Activated T-cell treated with anti-CD3 and anti-CD28 coated beads, Interleukin-2, amount 50 U/mL, for 24 hours (primary cell): ENCODE data around the gene HOXD11.

ENCODE experiments used
- DNase-seq: peaks from one replicate; pipeline ENCODE4 v3.0.0-alpha.2; 2020
- H3K27ac Mint-ChIP-seq: 2 replicates; pipeline ENCODE4 v1.8.0; 2020; ENCODE audit warnings: mild to moderate bottlenecking, mixed read lengths
- H3K27me3 Mint-ChIP-seq: 2 replicates; pipeline ENCODE4 v1.8.0; 2020; ENCODE audit warnings: mixed read lengths
- H3K36me3 Mint-ChIP-seq: 2 replicates; pipeline ENCODE4 v1.8.0; 2020; ENCODE audit warnings: low read depth, mixed read lengths
- H3K4me1 Mint-ChIP-seq: 2 replicates; pipeline ENCODE4 v1.8.0; 2020; ENCODE audit warnings: low read depth, mixed read lengths
- H3K4me3 Mint-ChIP-seq: 2 replicates; pipeline ENCODE4 v1.8.0; 2020; ENCODE audit warnings: mild to moderate bottlenecking, moderate library complexity, mixed read lengths
- H3K9me3 Mint-ChIP-seq: 2 replicates; pipeline ENCODE4 v1.8.0; 2020; ENCODE audit warnings: mixed read lengths

The HOXD11 gene

GRCh38 chr2:176078541-176079284 lies 28.4 kb upstream of the HOXD11 start:
- no peak for DNase-seq
- H3K4me1 Mint-ChIP-seq: peaks cover 18% of the 10 kb centered on the region
- peaks cover 9% of the 10 kb centered on the region for H3K36me3 Mint-ChIP-seq
- H3K27ac Mint-ChIP-seq: peak overlapping the region; percentile 80
- H3K9me3 Mint-ChIP-seq: peaks cover 21% of the 10 kb centered on the region
- H3K27me3 Mint-ChIP-seq: peaks cover 89% of the 10 kb centered on the region
- peak overlapping the region; percentile 43 for H3K4me3 Mint-ChIP-seq

- H3K27ac Mint-ChIP-seq: peak overlapping the region; percentile 80
- peak overlapping the region; percentile 43 for H3K4me3 Mint-ChIP-seq
- peaks cover 89% of the 10 kb centered on the region for H3K27me3 Mint-ChIP-seq
- DNase-seq: no peak
- H3K9me3 Mint-ChIP-seq: peaks cover 24% of the 10 kb centered on the region
- H3K4me1 Mint-ChIP-seq: peaks cover 18% of the 10 kb centered on the region
- peaks cover 9% of the 10 kb centered on the region for H3K36me3 Mint-ChIP-seq
These were observed 27.7 kb upstream of the HOXD11 start for GRCh38 chr2:176079285-176079830.

- DNase-seq: no peak
- Mint-ChIP-seq H3K36me3 (peaks cover 9% of the 10 kb centered on the region), H3K9me3 (peaks cover 24% of the 10 kb centered on the region), H3K27me3 (peaks cover 89% of the 10 kb centered on the region), H3K27ac (peak overlapping the region; percentile 80), H3K4me3 (peak overlapping the region; percentile 43), H3K4me1 (peaks cover 18% of the 10 kb centered on the region)
These were observed 27.1 kb upstream of the HOXD11 start for GRCh38 chr2:176079831-176080539.

GRCh38 chr2:176080540-176081375 lies 26.3 kb upstream of the HOXD11 start:
- peak overlapping the region; percentile 27 for H3K4me3 Mint-ChIP-seq
- peak overlapping the region; percentile 81 for H3K27ac Mint-ChIP-seq
- peaks cover 21% of the 10 kb centered on the region for H3K9me3 Mint-ChIP-seq
- H3K27me3 Mint-ChIP-seq: peaks cover 89% of the 10 kb centered on the region
- peak; percentile 30 for DNase-seq
- H3K4me1 Mint-ChIP-seq: peaks cover 18% of the 10 kb centered on the region
- H3K36me3 Mint-ChIP-seq: peaks cover 9% of the 10 kb centered on the region

GRCh38 chr2:176081376-176081836 lies 25.7 kb upstream of the HOXD11 start:
- Mint-ChIP-seq H3K27ac (peak overlapping the region; percentile 81), H3K4me3 (peak overlapping the region; percentile 27), H3K36me3 (peaks cover 9% of the 10 kb centered on the region), H3K4me1 (peaks cover 18% of the 10 kb centered on the region), H3K27me3 (peaks cover 89% of the 10 kb centered on the region), H3K9me3 (peaks cover 19% of the 10 kb centered on the region)
- DNase-seq: no peak

GRCh38 chr2:176081837-176082524 lies 25.1 kb upstream of the HOXD11 start:
- Mint-ChIP-seq H3K27ac (peak overlapping the region; percentile 81), H3K4me1 (peaks cover 18% of the 10 kb centered on the region), H3K36me3 (peaks cover 9% of the 10 kb centered on the region), H3K27me3 (peaks cover 90% of the 10 kb centered on the region), H3K4me3 (no peak overlapping the region), H3K9me3 (peaks cover 17% of the 10 kb centered on the region)
- DNase-seq: peak; percentile 39

GRCh38 chr2:176082525-176082823 lies 24.6 kb upstream of the HOXD11 start:
- H3K4me3 Mint-ChIP-seq: no peak overlapping the region
- H3K4me1 Mint-ChIP-seq: peaks cover 18% of the 10 kb centered on the region
- peaks cover 90% of the 10 kb centered on the region for H3K27me3 Mint-ChIP-seq
- DNase-seq: no peak
- peaks cover 17% of the 10 kb centered on the region for H3K9me3 Mint-ChIP-seq
- peaks cover 9% of the 10 kb centered on the region for H3K36me3 Mint-ChIP-seq
- H3K27ac Mint-ChIP-seq: peak overlapping the region; percentile 79

GRCh38 chr2:176082824-176083751 lies 24.0 kb upstream of the HOXD11 start:
- Mint-ChIP-seq H3K4me1 (peaks cover 18% of the 10 kb centered on the region), H3K4me3 (no peak overlapping the region), H3K9me3 (peaks cover 17% of the 10 kb centered on the region), H3K27ac (peak overlapping the region; percentile 79), H3K36me3 (peaks cover 9% of the 10 kb centered on the region), H3K27me3 (peaks cover 94% of the 10 kb centered on the region)
- peak; percentile 28 for DNase-seq

- Mint-ChIP-seq H3K4me3 (no peak within 1 kb of the TSS), H3K36me3 (peaks cover 9% of the 10 kb centered on the region), H3K27me3 (peaks cover 94% of the 10 kb centered on the region), H3K4me1 (peaks cover 22% of the 10 kb centered on the region), H3K27ac (peak within 1 kb of the TSS; percentile 79), H3K9me3 (peaks cover 10% of the 10 kb centered on the region)
- peak; percentile 28 for DNase-seq
These were observed 23.3 kb upstream of the HOXD11 start, which contains the start of gene EVX2 for GRCh38 chr2:176083796-176084261. Gene EVX2, minus strand, starts transcription at chr2:176083962. Its CDS starts 186 bp downstream, at chr2:176083776.

GRCh38 chr2:176084611-176085119 lies 22.4 kb upstream of the HOXD11 start:
- H3K27me3 Mint-ChIP-seq: peaks cover 94% of the 10 kb centered on the region
- H3K4me3 Mint-ChIP-seq: no peak overlapping the region
- H3K36me3 Mint-ChIP-seq: peaks cover 3% of the 10 kb centered on the region
- H3K27ac Mint-ChIP-seq: peak overlapping the region; percentile 47
- peaks cover 10% of the 10 kb centered on the region for H3K9me3 Mint-ChIP-seq
- peaks cover 15% of the 10 kb centered on the region for H3K4me1 Mint-ChIP-seq
- peak; percentile 24 for DNase-seq

GRCh38 chr2:176085120-176085788 lies 21.8 kb upstream of the HOXD11 start:
- peaks cover 10% of the 10 kb centered on the region for H3K9me3 Mint-ChIP-seq
- H3K4me1 Mint-ChIP-seq: peaks cover 14% of the 10 kb centered on the region
- H3K27me3 Mint-ChIP-seq: peaks cover 99% of the 10 kb centered on the region
- peak overlapping the region; percentile 47 for H3K27ac Mint-ChIP-seq
- no peak overlapping the region for H3K4me3 Mint-ChIP-seq
- DNase-seq: peak; percentile 27
- H3K36me3 Mint-ChIP-seq: peaks cover 3% of the 10 kb centered on the region
